ENCODE data around the gene CTDSPL.

The CTDSPL gene

GRCh38 chr3:37859908-37860199 lies 1.8 kb upstream of the CTDSPL start:
- intact Hi-C loops (cut with DNase I; ENCODE audit: low total_unique reads), result loop anchor here (10.0 kb wide), 2 partner anchors 145 to 305 kb away; partner anchors contain the start of gene OXSR1
- Histone ChIP-seq H3K4me3 (no peak overlapping the region), H3K27me3 (no peaks in the 10 kb centered on the region), H3K36me3 (no peaks in the 10 kb centered on the region), H3K27ac (peak overlapping the region; percentile 92 to 94), H3K4me1 (peaks cover 0 to 46% (median 31%) of the 10 kb centered on the region in 4 donors), H3K9me3 (no peaks in the 10 kb centered on the region)
- TF ChIP-seq CTCF (IDR thresholded peaks at IDR 0.05), result no peak
- DNase-seq, result no peak

GRCh38 chr3:37862219-37862902 lies 681 bp downstream of the CTDSPL start:
- no peak for TF ChIP-seq CTCF (IDR thresholded peaks at IDR 0.05)
- no peaks in the 10 kb centered on the region for H3K9me3 ChIP-seq
- H3K27me3 ChIP-seq, result no peaks in the 10 kb centered on the region
- peak; percentile 55 to 80 for DNase-seq
- peaks cover 0 to 45% (median 29%) of the 10 kb centered on the region in 4 donors for H3K4me1 ChIP-seq
- H3K4me3 ChIP-seq, result peak overlapping the region; percentile 89
- peak overlapping the region; percentile 87 to 94 for H3K27ac ChIP-seq
- no peaks in the 10 kb centered on the region for H3K36me3 ChIP-seq
- intact Hi-C loops (cut with DNase I; ENCODE audit: low total_unique reads), result no loop called here

- Histone ChIP-seq H3K9me3 (no peaks in the 10 kb centered on the region), H3K36me3 (no peaks in the 10 kb centered on the region), H3K4me1 (peaks cover 0 to 45% (median 29%) of the 10 kb centered on the region in 4 donors), H3K27me3 (no peaks in the 10 kb centered on the region), H3K4me3 (peak overlapping the region; percentile 89), H3K27ac (peak overlapping the region; percentile 87 to 94)
- peak in 1 of 2 experiments; percentile 26 for TF ChIP-seq CTCF (IDR thresholded peaks at IDR 0.05)
- intact Hi-C loops (cut with DNase I; ENCODE audit: low total_unique reads), result no loop called here
- peak in 1 of 2 donors; percentile 64 for DNase-seq
Measured at GRCh38 chr3:37862903-37863815, 1.5 kb downstream of the CTDSPL start.

- H3K9me3 ChIP-seq, result no peaks in the 10 kb centered on the region
- no peak for DNase-seq
- H3K27me3 ChIP-seq, result no peaks in the 10 kb centered on the region
- peak overlapping the region; percentile 89 for H3K4me3 ChIP-seq
- peak overlapping the region; percentile 87 to 94 for H3K27ac ChIP-seq
- H3K36me3 ChIP-seq, result no peaks in the 10 kb centered on the region
- peaks cover 0 to 42% (median 29%) of the 10 kb centered on the region in 4 donors for H3K4me1 ChIP-seq
- no peak for TF ChIP-seq CTCF (IDR thresholded peaks at IDR 0.05)
- intact Hi-C loops (cut with DNase I; ENCODE audit: low total_unique reads), result no loop called here
Measured at GRCh38 chr3:37863949-37864822, 2.5 kb downstream of the CTDSPL start.

GRCh38 chr3:37864904-37865303 lies 3.2 kb downstream of the CTDSPL start:
- no peaks in the 10 kb centered on the region for H3K27me3 ChIP-seq
- H3K36me3 ChIP-seq, result no peaks in the 10 kb centered on the region
- no peaks in the 10 kb centered on the region for H3K9me3 ChIP-seq
- H3K4me1 ChIP-seq, result peaks cover 0 to 35% (median 22%) of the 10 kb centered on the region in 4 donors
- TF ChIP-seq CTCF (IDR thresholded peaks at IDR 0.05), result no peak
- intact Hi-C loops (cut with DNase I; ENCODE audit: low total_unique reads), result no loop called here
- H3K4me3 ChIP-seq, result no peak overlapping the region
- H3K27ac ChIP-seq, result peak overlapping the region in 1 of 2 donors; percentile 28
- no peak for DNase-seq

Measured in tibial artery (tissue), 4 donors.